NK-92 (cell line): ENCODE results near the gene AP5S1.
"Not testable (repeated sequence)": the region's sequence is repeated elsewhere in the genome, so short reads cannot be mapped to it uniquely, and the experiment has no call there.

Experiments
- DNase-seq: peaks from one replicate; lab custom pipeline; 2025; ENCODE audit not compliant: unreplicated experiment; lab: John Stamatoyannopoulos, UW

Gene AP5S1

DNA sequence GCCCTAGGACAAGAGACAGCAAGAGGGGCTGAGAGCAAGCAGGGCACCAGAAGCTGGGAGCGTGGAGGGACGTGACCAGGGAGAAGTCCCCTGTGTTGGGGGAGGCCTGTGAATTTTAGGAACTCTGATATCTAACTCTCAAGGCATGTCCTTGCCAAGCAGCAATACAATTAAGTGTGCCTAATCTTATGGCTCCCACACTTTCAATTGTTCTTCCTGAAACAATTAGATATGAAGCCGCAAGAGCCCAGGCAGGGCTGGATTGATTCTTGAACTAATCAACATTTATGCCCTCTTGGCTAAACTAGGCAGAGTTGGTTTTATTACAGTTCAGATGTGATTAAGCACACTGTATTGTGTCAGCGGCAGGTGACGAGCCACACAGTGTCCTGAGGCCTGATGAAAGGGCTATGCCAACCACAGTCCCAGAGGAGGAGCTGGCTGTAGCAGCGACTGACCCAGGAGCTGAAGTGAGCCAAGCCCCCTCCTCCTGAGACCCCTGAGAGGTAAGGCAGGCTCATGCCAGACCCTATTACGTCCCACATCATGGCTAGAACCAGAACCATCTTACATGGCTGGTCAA lies 22.1 kb downstream of the AP5S1 start:
- DNase-seq = no peak

DNA sequence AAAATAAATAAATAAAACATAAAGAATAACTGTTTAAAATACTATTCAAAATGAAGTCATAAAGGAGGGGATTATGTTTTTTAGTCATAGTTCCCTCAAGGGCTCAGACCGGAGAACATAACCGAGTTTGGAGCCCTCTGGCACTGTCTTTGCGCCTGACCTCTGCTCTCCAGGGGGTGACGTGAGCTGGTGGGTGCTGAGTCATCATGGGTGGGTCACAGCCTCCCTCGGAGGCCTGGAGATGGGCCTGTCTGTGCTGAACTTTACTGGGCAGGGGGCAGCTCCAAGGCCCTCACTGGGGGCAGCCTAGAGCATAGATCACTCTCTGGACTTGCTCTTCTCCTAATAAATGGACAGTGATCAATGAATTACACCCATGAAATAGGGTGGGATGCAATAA lies 23.1 kb downstream of the AP5S1 start:
- no peak for DNase-seq

DNA sequence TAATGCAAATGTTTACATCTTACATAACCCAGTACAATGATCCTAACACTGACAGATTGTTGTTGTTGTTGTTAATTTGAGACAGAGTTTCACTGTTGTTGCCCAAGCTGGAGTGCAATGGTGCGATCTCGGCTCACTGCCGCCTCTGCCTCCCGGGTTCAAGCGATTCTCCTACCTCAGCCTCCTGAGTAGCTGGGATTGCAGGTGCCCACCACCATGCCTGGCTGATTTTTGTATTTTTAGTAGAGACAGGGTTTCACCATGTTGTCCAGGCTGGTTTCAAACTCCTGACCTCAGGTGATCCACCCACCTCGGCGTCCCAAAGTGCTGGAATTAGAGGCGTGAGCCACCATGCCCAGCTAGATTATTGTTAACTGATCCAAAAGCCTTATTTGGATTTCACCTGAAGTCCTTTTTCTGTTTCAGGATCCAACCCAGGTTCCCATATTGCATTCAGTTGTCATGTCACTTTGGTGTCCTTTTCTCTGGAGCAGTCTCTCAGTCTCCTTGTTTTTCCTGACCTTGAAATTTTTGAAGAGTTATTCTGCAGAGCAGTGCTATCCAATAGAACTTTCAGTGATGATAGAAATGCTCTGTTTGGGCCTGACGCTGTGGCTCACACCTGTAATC lies 23.8 kb downstream of the AP5S1 start:
- not testable (repeated sequence) for DNase-seq

DNA sequence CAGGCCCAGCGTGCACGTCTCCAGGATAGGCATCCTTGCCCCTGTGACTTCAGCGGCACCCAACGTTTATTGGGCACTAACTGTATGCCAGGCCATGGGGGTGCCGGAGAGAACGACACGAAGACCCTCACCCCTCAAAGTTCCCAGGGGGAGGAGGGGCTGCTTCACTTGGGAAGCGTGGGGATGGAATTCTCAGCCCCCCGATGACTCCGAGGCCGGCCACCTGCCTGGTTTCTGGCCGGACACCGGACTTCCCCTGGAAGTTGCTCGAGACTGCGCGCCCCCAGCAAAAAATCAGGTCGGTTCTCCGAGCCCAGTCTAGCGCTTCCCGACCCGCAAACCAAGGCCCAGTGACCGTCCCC lies 26.0 kb downstream of the AP5S1 start:
- no peak for DNase-seq

DNA sequence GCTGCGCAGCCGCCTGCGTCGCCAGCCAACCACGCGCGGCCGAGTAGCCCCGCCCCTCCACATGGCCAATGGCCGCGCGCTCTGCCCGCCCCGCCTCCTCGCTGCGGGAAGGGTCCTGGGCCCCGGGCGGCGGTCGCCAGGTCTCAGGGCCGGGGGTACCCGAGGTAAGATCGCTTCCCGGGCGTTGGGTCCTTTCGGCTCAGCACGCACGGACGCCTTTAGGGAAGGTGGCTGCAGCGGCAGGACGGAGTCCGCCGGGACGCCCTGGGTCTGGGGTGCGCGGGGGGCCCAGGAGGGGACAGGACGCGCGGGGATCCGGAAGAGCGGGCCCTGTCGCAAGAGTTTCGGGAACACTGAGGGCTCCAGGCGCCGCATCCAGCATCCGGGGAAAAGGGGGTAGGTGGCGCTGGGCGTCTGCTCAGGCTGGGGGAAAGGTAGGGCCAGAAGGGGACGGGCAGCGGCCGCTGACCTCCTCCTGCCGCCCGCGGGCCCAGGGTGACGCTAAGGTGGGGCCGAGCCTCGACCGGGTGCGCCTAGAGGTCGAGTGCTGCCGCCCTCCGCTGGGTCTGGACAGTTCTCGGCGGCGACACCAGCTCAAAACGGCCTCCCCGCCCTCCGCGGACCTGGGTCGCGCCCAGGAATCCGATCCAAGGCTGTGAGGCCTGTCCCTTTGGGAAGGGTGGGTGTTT lies 26.5 kb downstream of the AP5S1 start, which contains the start of gene MAVS:
Gene MAVS (plus strand): TSS at position 95 of the 689 bp plus-strand sequence. CDS start 7,791 bp downstream, outside the sequence.
- DNase-seq = no peak

DNA sequence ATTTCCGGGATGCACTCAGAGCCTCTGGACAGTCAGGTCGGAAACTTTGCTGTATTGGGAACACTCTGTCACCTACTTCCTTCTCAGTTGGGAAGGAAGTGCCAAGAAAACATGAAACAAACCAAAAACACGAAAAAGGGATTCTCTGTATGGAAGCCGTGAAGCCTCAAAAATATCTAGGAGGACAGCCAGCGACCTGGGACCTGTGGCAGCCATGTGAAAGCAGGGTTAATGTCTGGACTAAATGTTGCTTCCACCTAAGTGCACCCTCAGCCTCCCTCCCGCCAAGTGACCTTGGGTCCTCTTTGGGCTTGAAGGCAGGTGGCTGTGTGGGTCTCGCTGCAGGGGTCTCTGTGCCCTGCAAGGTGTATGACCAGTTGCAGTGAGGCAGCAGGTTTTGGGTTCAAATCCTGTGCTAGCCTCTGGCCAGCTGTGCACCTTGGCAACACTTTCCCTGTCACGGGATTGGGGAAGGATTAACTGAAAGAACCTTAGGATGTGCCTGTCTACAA lies 27.1 kb downstream of the AP5S1 start:
- no peak for DNase-seq

DNA sequence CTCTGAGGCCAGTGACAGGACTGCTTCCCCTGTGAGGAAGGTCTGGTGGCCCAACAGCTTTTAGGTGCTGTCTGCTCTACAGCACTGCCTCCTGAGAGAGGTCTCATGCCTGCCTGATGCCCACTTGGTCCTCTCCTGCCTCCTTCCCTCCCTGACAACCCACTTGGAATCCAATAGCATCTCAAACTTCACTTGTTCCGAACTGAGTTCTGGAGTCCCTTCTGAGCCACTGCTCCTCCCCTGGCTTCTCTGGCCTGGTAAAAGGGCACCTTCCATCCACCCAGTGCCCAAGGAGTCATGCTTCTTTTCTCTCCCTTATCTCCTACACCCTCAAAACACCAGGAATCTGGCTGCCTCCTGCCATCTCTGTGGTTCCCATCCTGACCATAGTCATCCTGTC lies 28.2 kb downstream of the AP5S1 start:
- DNase-seq = no peak

DNA sequence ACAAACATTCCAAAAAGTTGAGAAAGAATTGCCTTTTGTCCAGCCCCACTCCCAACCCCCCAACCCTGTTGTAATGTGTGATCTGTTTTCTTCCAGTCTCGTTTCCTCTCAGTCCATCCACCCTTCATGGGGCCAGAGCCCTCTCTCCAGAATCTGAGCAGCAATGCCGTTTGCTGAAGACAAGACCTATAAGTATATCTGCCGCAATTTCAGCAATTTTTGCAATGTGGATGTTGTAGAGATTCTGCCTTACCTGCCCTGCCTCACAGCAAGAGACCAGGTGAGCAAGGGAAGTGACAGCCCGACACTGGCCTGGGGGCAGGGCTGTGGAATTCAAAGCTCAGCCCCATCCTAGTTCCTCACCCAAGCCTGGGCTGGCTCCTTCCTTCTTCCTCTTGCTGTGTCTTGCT lies 34.1 kb downstream of the AP5S1 start:
- DNase-seq = no peak

DNA sequence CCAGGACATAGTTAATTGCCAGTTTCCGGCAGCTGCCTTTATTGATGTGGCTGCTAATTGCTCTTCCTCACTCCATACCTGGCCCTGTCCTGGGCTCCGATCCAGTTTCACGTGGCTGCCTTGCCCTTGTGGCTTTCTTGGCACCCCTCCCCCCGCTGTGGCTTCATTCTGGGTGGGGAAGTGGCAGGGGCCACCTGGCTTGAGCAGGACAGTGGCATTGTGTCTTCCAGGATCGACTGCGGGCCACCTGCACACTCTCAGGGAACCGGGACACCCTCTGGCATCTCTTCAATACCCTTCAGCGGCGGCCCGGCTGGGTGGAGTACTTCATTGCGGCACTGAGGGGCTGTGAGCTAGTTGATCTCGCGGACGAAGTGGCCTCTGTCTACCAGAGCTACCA lies 37.1 kb downstream of the AP5S1 start:
- DNase-seq = no peak

DNA sequence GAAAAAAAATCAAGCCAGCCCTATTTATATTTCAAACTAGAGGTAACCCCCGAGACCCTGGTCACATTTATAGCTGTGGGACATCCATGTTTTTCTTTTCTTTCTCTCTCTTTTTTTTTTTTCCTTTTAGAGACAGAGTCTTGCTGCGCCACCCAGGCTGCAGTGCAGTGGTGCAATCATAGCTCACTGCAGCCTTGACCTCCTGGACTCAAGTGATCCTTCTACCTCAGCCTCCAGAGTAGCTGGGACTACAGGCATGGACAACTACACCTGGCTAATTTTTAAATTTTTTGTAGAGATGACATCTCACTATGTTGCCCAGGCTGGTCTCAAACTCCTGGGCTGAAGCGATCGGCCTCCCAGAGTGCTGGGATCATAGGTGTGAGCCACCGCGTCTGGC lies 38.3 kb downstream of the AP5S1 start:
- DNase-seq = no peak

DNA sequence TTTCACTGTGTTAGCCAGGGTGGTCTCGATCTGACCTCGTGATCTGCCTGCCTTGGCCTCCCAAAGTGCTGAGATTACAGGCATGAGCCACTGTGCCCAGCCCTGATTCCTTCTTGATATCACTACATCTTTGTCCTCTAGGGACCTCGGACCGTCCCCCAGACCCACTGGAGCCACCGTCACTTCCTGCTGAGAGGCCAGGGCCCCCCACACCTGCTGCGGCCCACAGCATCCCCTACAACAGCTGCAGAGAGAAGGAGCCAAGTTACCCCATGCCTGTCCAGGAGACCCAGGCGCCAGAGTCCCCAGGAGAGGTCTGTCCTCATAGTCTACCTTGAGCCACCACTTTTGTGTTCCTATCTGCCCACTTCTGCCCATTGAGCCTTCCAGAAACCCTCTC lies 40.8 kb downstream of the AP5S1 start:
- no peak for DNase-seq

DNA sequence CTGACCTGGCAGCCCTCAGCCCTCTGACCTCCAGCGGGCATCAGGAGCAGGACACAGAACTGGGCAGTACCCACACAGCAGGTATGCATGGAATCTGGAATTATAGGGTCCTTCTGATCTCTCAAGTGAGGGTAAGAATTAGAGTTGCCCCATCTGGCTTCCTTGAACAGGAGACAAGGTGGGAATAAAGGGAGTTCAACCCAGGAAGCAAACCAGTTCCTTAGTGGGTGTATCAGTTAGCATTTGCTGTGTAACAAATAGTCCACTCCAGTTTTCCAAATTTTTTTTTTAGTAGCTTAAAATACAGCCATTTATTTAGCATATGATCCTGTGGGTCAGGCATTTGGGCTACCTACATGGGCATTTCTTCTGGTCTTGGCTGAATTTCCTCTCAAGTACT lies 42.0 kb downstream of the AP5S1 start:
- no peak for DNase-seq

DNA sequence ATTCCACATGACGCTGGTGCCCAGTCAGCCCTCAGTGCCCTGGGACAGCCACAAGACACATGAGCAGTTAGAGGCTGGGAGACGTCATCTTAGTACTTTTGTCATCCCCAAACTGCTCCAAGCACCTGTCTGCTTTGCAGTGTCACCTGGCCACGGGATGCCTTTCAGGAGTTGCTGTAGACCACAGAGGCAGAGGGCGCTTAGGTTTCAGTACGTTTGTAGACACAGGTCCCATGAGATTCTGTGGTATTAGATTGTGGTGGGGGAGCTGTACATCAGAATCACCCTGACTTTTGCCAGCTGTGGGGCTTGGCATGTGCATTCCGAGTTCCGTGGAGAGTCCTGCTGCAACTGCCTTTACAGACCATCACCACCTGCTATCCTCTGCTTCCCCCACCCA lies 43.0 kb downstream of the AP5S1 start:
- DNase-seq = no peak

DNA sequence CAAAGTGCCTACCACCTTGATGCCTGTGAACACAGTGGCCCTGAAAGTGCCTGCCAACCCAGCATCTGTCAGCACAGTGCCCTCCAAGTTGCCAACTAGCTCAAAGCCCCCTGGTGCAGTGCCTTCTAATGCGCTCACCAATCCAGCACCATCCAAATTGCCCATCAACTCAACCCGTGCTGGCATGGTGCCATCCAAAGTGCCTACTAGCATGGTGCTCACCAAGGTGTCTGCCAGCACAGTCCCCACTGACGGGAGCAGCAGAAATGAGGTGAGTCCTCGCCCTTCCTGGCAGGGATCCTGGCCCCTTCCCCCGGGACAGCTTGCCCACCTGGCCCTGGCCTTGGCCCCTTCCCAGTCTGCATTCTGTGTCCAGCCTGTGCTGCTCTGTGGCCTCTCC lies 44.2 kb downstream of the AP5S1 start:
- no peak for DNase-seq

DNA sequence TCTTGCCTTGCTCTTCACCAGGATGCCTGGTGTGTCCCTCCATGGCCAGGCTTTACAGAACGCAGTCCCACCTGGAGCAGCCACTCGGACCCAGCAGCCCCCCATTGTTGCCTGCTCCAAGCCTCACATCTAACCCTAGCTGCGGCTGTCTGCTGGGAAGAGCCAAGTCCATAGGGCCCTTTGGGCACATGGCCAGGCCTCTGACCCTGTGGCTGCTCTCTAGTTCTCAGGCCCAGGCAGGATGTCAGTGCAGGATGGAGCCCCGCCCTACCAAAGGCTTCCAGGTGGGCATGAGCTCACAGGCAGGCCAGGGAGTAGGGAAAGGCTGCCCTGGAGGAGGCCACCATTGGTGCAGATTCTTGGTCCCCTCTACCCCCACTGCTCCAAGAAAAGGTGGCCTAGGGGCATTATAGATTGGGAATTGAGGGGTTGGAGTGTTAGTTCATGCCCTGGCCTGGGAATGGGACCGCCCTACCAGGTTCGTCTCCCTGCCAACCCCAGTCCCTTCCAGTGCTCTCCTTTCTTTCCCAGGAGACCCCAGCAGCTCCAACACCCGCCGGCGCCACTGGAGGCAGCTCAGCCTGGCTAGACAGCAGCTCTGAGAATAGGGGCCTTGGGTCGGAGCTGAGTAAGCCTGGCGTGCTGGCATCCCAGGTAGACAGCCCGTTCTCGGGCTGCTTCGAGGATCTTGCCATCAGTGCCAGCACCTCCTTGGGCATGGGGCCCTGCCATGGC lies 45.0 kb downstream of the AP5S1 start:
- no peak for DNase-seq

DNA sequence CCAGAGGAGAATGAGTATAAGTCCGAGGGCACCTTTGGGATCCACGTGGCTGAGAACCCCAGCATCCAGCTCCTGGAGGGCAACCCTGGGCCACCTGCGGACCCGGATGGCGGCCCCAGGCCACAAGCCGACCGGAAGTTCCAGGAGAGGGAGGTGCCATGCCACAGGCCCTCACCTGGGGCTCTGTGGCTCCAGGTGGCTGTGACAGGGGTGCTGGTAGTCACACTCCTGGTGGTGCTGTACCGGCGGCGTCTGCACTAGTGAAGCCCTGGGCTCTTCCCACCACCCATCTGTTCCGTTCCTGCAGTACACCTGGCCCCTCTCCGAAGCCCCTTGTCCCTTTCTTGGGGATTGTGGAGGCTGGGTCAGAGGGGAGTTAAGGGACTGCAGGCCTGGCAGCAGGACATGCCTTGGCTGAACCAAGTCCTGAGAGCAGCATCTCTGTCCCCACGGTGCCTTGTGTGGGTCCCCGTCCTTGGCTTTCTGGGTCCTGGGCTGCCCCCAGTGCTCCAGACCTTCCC lies 45.6 kb downstream of the AP5S1 start:
- DNase-seq = no peak

DNA sequence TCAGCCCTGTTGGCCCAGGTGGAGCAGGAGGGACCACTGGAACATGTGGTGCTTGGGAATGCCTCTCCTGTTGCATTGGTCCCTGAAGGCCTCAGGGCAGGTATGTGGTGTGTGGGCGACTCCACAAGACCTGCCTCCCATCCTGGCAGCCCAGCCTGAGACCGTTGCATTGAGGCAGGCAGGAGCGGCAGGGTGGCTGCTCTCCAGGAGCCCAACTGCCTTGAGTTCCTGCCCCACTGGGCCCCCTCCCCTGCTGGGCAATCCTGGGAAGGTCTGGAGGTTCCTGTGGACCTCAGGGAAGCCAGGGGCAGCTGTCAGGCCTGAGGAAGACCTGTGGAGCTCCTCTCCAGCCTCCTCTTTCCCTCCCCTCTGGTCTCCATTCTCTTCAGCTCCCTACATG lies 46.1 kb downstream of the AP5S1 start:
- no peak for DNase-seq

DNA sequence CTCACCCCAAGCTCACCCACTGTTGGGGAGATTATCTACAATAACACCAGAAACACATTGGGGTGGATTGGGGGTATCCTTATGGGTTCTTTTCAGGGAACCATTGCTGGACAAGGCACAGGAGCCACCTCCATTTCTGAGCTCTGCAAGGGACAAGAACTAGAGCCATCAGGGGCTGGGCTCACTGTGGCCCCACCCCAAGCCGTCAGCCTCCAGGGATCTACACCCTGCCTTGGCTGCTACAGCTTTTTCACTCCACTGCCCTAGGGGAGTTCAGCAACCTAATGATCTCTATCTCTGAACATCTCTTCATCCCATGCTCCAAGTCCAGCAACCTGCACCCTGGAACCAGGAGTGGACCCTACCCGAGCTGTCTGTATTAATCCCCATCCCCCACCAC lies 47.5 kb downstream of the AP5S1 start:
- DNase-seq = no peak

DNA sequence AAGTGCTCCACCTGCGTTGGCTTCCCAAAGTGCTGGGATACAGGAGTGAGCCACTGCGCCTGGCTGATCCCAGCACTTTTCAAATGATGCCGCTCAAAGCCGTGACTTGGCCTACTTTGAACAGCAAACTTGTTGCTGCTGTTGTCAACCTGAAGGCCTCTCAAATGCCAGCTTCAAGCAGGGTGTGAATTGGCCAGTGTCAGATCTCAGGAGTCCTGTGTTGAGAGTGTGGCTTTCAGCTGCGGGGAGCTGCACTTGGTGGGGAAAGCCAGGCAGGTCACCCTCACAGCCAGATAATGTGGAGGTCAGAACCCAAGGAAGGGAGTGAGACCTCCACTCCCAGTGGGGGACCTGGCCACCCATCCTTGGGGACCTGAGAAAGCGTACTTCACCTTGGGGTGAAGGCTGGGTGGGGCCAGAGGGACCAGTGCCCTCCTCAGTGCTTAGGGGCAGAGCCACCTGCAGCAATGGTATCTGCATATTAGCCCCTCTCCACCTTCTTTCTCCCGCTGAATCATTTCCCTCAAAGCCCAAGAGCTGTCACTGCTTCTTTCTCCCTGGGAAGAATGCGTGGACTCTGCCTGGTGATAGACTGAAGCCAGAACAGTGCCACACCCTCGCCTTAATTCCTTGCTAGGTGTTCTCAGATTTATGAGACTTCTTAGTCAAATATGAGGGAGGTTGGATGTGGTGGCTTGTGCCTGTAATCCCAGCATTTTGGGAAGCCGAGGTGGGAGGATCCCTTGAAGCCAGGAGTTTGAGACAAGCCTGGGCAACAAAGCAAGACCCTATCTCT lies 49.7 kb downstream of the AP5S1 start:
- no peak for DNase-seq

DNA sequence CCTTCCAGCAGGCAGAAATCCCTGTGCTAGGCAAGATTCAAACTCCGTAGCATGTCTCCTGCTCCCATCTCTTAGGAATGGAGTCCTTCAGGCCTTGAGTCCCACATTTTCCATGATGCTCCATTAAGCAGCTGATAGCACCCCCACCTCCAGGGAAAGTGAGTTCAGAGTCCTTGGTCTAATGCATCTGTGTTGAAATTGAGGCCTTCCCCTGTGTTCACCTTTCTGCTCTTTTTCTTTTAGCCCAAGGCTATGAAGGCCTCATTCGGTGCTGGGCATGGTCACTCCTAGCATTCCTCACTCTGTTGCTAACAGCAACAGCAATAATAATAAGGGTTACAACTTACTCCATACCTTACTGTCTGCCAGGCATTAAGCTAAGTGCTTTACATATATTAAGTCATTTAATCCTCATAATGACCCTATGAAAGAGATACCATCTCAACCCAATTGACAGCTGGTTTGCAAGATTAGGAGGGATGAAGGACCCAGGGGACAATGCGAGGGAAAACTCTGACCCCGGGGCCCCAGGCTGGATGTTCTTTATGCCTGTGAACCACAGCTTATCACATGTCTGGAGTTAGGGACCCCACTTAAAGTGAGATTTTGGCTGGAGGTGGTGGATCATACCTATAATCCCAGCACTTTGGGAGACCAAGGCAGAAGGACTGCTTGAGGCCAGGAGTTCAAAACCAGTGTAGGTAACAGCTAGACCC lies 51.4 kb downstream of the AP5S1 start:
- DNase-seq = no peak
